ENCODE measurements around the gene CDH6.

CDH6 gene

DNA sequence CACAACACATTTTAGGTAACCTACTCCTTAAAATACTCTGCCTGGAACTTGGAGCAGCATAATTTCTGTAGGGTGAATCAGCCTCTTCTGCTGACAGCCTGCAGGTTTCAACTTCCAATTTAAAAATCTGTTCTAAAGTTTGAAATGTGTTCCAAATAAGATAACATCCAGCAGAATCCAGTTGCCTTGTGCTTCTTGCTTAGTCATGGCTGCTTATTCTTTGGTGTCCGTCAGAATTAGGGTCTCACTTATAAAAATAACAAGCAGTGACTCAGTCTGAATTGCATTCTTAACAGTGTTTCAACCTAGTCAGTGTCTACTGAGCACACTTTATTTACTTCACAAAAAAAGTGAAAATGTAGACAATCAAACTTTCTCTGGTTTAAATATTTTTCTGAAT lies 3.7 kb downstream of the CDH6 start:
- no peak for DNase-seq (ENCODE audit: low read depth, low spot score)

DNA sequence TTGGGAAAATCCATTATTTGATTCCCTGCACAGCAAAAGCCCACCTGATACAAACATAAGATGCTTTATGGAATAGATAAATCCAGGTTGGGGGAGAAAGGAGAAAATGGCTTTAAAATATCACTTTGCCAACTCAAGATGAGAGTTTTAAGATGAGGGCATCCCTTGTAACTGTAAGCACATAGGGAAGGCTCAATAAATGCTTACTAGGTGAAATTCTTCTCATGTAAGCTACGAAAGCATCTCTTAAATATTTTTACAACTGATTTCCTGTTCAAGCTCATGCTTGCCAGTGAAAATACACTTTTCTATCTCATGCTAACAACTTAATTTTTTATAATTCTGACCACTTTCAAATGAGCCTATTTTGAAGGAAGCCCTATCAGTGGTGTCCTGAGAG lies 11.5 kb downstream of the CDH6 start:
- DNase-seq (ENCODE audit: low read depth, low spot score), result no peak

DNA sequence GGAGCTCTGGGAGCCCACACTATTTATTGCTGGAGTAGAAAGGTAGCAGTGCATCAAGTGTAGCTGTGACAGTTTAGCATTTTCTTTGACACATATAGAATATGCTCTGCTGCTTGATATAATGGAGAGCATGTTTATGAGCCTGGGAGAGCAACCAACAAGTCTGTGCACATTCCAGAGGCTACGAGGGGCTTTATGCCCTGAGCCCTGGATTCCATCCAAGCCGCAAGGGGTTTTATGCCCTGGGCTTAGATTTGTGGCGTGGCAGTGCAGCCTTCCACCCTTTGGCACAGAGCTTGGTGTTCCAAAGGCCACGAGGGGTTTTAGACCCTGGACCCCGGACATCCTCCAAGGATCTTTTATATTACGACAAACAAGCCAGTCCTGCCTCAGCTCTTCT lies 14.6 kb downstream of the CDH6 start:
- no peak for DNase-seq (ENCODE audit: low read depth, low spot score)

DNA sequence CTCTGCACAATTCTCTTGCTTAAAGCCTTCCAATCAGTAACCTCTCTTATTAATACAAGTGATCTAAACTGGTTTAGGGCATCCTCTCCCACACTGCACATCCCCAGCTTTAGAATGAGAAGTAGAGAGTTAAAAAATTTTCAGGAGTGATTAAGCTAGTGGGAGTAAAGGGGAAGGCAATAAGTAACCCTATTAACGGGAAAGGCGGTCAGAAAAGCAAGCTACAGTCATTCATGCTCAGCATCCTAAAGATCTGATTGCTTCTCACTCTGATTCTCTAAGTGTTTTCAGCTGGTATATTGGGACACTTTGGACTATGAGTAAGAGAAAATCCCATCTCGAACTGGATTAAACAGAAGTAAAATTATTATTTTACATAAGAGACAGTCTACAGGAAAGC lies 15.8 kb downstream of the CDH6 start:
- no peak for DNase-seq (ENCODE audit: low read depth, low spot score)

DNA sequence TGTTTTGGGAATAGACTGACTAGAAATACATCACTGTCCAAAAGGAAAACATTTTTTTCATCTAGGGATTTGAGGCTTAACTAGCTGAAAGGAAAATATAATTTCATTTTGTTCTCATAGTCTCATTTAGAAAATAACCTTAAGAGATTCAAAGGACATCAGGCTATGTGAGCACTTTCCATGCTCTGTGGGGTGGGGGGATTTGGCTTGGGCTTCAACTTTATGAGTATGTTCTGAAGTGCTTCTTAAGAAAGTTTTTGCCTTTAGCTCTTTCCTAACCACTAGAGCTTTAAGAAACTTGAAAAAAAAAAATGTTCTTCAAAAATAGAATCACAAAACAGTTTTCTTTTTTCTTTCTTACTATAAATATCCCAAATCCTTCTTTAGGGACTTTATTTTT lies 17.6 kb downstream of the CDH6 start:
- no peak for DNase-seq (ENCODE audit: low read depth, low spot score)

DNA sequence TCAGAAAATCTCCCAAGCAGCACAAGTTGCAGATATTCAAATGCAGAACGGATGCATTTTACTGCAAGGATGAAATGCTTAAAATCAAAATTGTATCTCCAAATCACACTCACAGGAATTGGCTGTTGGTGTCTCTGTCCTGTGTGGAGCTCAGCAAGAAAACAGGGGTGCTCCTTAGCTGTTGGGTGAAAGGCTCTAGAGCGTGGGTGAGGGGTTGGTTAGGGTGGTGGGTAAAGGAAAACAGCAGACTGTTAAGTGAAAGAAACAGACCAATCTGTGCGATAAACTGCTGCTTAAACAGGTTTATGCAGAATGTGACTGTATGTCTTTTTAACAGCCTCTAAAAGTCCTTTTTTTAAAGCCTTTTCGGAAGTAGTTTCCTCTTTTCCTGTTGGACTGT lies 19.8 kb downstream of the CDH6 start:
- no peak for DNase-seq (ENCODE audit: low read depth, low spot score)

DNA sequence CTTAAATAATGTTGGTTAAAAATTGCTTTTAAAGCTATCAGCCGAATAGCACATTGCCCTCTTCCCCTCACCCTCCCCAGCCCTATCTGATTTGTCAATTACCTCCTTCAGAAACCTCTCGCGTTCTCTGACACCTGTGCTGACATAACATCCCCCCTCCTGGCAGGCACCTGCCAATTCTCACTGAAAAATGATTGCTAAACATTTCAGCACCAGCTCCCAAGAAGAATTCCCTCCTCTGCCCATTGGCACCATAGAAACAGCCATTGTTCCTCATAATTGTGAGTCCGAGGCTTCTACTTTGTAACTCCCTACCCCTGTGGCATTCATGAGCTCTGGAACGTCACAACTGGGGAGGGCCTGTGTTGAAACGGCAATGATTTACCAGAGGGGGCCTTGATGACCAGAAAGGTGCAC lies 20.2 kb downstream of the CDH6 start:
- DNase-seq (ENCODE audit: low read depth, low spot score), result no peak

DNA sequence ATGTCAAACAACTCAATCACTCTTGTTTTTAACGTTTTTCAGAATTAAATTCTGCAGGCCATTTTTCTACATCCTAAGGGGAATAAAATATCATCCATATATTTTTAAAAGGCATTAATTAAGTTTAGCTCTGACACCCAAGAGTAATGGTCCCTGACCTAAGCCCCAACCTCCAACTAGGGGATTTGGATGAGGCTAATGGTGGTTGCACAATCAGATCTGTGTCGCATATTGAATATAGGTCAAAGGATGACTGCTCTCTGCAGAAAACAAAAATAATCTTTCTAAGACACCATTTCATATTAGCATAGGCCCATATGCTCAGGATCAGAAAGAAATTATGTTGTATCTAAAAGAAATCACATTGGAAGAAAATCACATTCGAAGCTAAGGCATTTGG lies 20.7 kb downstream of the CDH6 start:
- no peak for DNase-seq (ENCODE audit: low read depth, low spot score)

DNA sequence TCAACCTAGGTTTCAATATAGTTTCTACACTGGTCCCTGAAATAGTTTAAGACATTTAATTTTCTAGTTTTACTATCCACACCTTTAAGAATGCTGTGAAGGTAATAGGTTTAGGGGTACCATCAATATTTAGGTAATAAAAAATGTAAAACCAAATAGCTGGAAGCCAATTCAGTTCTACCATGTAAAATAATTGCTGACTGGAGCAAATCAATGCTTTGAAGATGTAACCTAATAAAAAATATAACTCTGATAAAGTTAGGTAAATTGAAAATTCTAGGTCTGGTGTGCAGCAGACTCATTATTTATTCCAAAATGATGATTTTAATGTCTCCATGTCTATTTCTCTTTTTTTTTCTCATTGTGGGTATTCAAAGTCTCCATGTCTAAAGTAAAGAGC lies 21.8 kb downstream of the CDH6 start:
- DNase-seq (ENCODE audit: low read depth, low spot score), result no peak

DNA sequence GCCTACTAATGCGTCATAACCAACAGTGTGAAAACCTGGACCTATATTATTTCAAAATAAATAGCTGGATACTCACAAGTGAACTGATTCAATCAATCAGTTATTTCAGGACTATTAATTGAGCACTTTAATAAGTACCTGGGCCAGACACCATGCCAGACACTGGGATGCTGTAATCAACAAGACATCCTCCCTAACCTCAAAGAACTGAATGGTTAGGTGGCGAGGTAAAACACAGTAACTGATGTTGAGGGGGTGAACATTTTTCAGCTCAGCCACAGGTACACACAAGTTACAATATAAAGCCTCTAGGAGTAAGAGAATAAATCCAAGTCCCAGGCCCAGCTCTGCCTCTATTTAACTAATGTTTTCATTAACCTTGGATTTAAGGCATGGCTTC lies 24.0 kb downstream of the CDH6 start:
- no peak for DNase-seq (ENCODE audit: low read depth, low spot score)

DNA sequence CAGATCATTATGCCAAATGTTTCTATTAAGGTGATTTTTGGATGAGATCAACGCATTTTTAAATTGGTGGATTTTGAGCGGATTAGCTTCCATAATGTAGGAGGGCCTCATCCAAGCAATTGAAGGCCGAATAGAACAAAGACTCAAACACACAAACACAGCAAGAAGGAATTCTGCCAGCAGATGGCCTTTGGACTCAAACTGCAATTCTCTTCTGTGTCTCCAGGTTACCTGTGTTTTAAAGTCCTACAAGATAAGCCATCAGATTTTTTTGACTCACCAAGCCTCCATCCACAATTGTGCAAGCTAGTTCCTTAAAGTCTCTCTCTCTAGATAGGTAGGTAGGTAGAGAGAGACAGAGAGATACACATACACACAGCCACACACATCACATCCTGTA lies 25.5 kb downstream of the CDH6 start:
- no peak for DNase-seq (ENCODE audit: low read depth, low spot score)

DNA sequence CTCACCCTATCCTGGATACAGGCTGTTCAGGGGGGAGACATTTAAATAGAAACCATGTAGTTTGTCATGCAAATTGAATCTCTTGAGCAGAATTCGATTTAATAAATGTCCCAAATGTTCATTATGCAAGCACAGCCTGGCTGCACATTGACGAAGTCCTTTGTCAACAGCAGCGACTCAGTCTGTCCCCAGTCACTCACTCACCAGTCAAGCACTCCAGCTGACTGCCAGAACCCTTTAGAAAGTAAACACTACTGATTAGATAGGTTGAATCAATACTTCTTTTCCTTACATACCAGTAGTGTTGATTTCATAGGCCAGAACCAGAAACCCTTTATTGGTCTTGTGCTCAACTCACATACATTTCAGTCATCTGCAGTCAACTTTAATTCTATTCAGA lies 27.5 kb downstream of the CDH6 start:
- no peak for DNase-seq (ENCODE audit: low read depth, low spot score)

DNA sequence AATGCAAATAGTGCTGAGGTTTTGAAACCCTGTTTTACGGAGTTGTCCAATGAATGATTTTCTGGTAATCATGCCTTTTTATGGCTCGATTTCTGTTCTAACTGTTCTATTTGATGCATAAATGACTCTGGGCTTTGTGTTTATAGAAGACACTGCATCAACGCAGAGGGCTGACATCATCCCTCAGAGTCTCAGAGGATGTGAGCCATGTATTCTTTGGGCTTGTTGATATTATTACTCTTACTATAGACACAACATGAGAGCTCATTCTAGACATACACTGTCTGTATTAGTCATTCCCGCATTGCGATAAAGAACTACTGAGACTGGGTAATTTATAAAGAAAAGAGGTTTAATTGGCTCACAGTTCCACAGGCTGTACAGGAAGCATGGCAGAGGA lies 31.6 kb downstream of the CDH6 start:
- no peak for DNase-seq (ENCODE audit: low read depth, low spot score)

DNA sequence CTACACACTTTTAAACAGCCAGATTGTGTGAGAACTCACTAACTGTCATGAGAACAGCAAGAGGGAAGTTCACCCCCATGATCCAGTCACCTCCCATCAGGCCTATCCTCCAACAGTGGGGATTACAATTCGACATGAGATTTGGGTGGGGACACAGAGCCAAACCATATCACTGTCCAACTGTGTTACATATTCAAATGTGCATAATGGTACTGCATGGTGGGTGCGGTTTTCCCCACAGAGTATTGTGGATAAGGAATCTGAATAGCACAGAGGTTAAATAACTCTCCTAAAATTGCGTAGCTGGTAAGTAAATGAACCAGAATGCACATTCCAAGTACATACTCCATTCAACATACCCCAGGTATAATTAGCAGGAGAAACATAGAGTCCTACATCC lies 32.1 kb downstream of the CDH6 start:
- no peak for DNase-seq (ENCODE audit: low read depth, low spot score)

DNA sequence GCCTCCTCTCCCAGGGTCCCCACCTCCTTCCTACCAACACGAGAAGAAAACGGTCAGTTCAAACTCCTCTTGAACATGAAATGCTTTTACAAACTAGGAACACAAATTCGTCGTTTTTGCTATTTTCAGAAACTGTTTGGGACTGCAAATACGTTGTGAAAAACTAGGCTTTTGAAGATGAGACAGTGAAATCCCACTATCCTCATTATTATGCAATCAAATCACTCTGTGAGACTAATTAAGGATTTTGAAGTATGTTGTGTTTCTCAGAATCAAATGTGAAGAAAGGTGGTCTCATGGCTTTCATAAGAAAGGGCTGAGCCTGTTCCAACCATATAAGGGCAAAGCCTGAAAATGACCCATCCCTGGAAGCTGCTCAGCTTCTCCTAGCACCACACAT lies 33.2 kb downstream of the CDH6 start:
- no peak for DNase-seq (ENCODE audit: low read depth, low spot score)

DNA sequence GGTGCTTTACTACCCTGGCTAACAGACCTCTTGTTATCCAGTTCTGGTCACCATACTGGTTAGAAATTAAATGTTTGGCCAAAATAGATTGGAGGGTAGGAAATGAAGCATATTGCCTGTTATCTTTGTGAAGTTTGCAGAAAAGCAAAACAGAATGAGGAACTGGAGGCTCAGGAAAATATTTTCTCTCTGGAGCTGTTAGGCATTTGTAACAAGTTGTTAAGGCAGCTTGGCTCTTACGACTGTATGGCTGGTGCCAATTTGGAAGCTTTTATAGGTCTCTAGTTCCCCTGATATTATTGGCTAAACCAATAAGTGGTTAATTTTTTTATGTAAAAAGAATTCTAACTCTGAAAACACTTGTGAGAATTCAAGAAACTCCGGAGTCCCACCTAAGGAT lies 35.8 kb downstream of the CDH6 start:
- no peak for DNase-seq (ENCODE audit: low read depth, low spot score)

DNA sequence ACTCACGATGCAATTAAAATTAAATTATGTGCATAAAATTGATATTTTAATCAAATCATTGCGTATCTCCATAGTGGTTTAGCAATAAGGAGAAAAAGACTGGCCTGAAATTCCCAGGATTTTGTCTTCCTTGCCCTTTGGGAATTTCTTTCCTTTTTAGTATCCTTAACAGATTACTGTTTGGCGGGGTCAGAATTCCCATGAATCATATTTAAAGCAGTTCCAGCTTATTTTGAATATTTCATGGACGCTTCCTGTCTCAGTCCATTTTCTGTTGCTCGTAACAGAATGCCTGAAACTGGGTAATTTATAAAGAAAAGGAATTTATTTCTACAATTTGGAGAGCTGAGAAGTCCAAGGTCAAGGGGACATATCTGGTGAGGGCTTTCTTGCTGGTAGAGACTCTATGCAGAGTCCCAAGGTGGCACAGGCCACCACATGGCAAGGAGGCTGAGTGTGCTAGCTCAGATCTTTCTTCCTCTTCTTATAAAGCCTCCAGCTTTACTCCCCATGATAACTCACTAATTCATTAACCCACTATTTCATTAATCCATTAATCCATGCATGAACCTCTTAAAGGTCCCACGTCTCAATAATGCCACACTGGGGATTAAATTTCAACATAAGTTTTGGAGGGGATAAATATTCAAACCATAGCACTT lies 37.8 kb downstream of the CDH6 start:
- no peak for DNase-seq (ENCODE audit: low read depth, low spot score)

DNA sequence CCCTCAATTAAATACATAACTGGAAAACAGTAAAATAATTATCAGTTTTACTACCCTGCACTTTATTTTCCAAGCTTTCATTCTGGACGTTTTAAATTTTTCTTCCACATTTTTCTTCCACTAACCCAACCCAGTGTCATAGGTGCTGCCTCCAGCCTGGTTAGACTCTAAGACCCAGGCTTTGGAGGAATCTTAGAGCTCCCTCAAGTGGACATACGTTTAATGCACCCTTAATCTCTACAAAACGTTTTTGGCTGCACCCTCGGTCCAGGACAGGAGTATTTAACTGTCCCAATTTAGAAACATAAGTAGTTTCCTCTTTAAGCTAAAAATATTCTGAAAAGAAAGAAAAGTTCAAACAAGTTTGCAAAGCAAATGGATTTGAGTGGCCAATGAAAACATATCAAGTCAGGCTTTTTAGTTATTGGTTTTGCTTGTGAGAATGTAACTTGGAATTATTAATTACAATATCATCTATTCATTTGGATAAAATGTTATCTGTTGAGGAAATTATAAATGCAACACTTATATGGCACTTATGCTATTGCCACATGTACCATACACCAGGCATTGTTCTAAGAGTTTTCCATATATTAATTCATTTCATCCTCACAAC lies 38.9 kb downstream of the CDH6 start:
- DNase-seq (ENCODE audit: low read depth, low spot score), result no peak

DNA sequence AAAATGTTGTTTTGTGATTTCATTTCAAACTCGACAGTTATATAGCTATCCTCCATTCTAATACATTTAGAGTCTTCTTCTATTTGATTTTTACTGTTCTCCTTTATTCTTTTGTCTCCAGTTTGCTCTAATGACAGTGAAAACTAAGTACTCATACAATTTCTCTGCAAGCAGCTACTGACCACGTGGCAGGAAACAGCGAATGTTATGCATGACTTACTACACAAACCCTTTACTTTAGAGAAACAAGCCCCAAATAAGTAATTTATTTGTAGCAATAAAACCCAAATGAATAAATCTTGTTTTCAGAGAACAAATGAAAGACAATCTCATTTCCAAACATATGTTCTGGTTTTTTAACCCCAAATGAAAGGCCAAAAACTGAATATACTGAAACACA lies 41.9 kb downstream of the CDH6 start:
- no peak for DNase-seq (ENCODE audit: low read depth, low spot score)

DNA sequence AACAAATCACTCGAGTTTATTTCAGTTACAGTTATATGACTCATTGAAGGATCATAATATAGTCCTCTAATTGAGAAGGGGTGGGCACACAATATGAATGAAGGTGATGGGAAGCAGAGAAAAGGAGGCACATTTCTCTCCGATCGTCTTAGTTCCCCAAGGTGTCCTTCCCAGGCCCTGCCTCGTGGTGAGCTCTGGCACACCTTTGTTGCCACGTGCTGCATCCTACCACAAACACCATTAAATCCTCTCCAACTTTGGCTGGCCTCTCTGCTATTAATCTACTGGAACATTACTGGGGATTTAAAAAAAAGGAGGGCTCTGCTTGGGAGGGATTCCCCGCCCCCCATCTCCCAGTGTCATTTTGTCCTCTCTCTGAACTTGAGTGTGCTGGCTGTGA lies 42.9 kb downstream of the CDH6 start:
- DNase-seq (ENCODE audit: low read depth, low spot score), result no peak

DNA sequence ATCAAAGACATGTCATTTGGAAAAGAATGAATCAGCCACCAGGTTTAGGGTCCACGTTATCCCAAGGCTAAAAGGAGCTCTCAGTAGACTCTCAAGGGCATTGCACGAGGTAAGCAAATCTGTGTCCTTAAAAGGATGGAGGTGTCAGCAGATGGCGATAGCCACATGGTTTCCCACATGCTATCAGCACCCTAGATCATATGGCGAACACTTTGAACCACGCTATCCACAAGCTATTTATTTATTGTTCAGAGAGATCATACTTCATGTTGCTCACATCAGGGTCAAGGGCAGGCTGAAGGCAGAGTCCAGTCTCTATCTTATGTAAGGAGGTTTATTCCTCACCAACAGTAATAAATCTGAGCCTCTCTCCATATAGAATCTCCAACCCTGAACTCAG lies 43.7 kb downstream of the CDH6 start:
- no peak for DNase-seq (ENCODE audit: low read depth, low spot score)

DNA sequence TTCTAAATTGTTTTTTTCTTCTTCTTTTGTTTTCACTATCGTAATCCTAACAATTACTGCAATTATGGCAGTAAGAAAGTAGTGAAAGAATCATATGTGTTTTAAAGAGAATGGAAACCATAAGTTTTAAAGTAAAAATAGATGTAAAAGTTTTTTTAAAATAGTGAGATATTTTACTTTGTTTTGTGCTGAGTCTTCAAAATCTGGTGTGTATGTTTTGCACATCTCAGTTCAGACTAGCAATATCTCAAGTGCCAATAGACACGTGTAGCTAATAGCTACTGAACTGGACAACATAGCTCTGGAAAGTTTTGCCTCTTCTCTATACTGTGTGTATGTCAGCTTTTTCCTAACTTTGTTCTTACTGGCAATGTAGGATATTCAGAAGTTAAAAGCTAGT lies 45.0 kb downstream of the CDH6 start:
- DNase-seq (ENCODE audit: low read depth, low spot score), result no peak

DNA sequence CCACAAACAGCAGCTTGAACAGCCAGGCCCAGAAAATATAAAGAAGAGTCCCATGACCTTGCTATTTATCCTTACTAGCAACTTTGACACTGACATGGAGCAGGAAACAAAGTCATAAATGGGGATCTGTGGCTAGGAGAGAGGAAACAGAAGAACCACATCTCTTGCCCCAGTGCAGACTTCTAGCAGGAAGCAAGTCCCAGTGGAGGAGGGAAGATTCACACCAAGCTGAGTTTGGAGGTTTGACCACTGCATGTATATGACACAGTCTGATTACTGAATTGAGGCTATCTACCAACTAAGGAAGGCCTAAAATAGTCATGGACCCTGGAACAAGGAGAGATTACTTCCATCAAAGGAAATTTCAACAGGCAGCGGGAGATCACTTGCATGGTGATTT lies 51.4 kb downstream of the CDH6 start:
- DNase-seq (ENCODE audit: low read depth, low spot score), result no peak

DNA sequence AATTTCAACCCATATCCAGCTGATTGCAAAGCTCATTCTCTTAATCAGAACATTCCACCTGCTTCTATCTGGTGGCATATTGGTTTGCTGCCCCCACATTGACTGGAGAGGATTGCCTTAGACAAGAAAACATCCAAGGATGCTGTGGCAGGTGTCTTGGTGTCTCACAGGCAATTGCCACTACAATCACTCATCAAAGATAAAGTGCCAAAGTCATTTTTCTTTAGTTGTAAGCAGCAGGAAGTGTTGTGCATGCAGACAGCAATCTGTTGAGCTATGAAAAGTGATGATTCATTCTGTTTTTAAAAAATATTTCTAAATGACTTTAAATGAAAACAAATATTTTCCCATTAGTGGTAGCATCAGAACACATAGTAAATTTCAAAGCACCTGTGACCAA lies 53.9 kb downstream of the CDH6 start:
- DNase-seq (ENCODE audit: low read depth, low spot score), result no peak
